ENCODE measurements around the gene CORO2B. TPM values are rescaled to one million over a fixed set of nuclear protein-coding genes. Genes with fewer than 3 reads are reported as not detected.

The CORO2B gene
- total and polyA plus RNA-seq, 9 of the 15 experiments (the other 6 are each of a cell fraction or from before 2014, with no cell fraction given): not detected

- no TSS peak for BruUV-seq (replicated peaks)
- in situ Hi-C loops (cut with MboI) (no loop called here), intact Hi-C loops (cut with micrococcal nuclease) (no loop called here)
- Histone ChIP-seq H3K9me1 (ENCODE audit: control insufficient read depth, insufficient read depth, low read length) (no peaks in the 10 kb centered on the region), H3K9ac (ENCODE audit: insufficient read depth in 1 of 2, low read depth in 2 of 2, low read length in 2 of 2) (no peak overlapping the region), H3K4me3 (no peak overlapping the region), H3K27ac (ENCODE audit: extremely low read depth, low read depth, low read length) (no peak overlapping the region), H2AFZ (ENCODE audit: low read depth, low read length) (no peak overlapping the region), H4K20me1 (replicated peaks; ENCODE audit: control insufficient read depth, insufficient read depth, low read length) (no peaks in the 10 kb centered on the region), H3K9me3 (replicated peaks; ENCODE audit: control insufficient read depth, insufficient read depth, low read depth, low read length) (no peaks in the 10 kb centered on the region), H3K4me2 (ENCODE audit: insufficient read depth, low read length) (no peak overlapping the region), H3K79me2 (ENCODE audit: control insufficient read depth, insufficient read depth, low read length) (no peaks in the 10 kb centered on the region), H3K36me3 (ENCODE audit: control insufficient read depth, insufficient read depth, low read length) (no peaks in the 10 kb centered on the region), H3K27me3 (ENCODE audit: control insufficient read depth in 2 of 2, insufficient read depth in 2 of 2, low read length in 2 of 2) (peaks cover 14 to 38% of the 10 kb centered on the region in 2 experiments; a peak in 4 of 5 replicates), H3K4me1 (replicated peaks in 1 of 2; ENCODE audit: control insufficient read depth in 2 of 2, insufficient read depth in 2 of 2, low read length in 2 of 2) (no peaks in the 10 kb centered on the region)
- DNase-seq (ENCODE audit: extremely low read depth in 1 of 4, low spot score in 3 of 4): no peak
- 0% methylated on average over 2 of the region's 2 CpGs for WGBS (ENCODE audit: insufficient coverage, low coverage, missing lambda C conversion rate)
- no peak for ATAC-seq
- ChIA-PET CTCF (ENCODE audit: low intra/inter-chr PET ratio) (no interaction called here), POLR2A (interaction anchor here (0.8 kb wide), 1 partner anchor 1762 kb away, joined by 4 read pairs; no protein-coding TSS in a partner anchor)
- TF ChIP-seq HNRNPL (IDR thresholded peaks at IDR 0.05; ENCODE audit: low read depth, low read length) (no peak), PCBP2 (IDR thresholded peaks at IDR 0.05; ENCODE audit: low read depth, low read length, poor library complexity, severe bottlenecking) (no peak), BHLHE40 (IDR thresholded peaks at IDR 0.05; ENCODE audit: low read length) (no peak), KAT2B (IDR thresholded peaks at IDR 0.05; ENCODE audit: low read depth, low read length) (no peak), ILK (tag; IDR thresholded peaks at IDR 0.05; ENCODE audit: borderline replicate concordance, low read depth) (no peak), XRCC3 (IDR thresholded peaks at IDR 0.05) (no peak), POLR2A (conservative IDR thresholded peaks at IDR 0.05) (no peak), FUS (optimal IDR thresholded peaks at IDR 0.05; ENCODE audit: low read depth, low read length) (no peak), ZC3H4 (CRISPR knock-in tag; IDR thresholded peaks at IDR 0.05; ENCODE audit: borderline replicate concordance) (no peak)
- FAIRE-seq: no peak
These were observed 103.0 kb downstream of the CORO2B start for GRCh38 chr15:68681836-68682235.

Data from K562 (cell line).